GM18511 (cell line): ENCODE data around the gene ZNF318.
"Not testable (repeated sequence)": the region's sequence is repeated elsewhere in the genome, so short reads cannot be mapped to it uniquely, and the experiment has no call there.

Experiments
- ATAC-seq: cut with Tn5 transposase; IDR thresholded peaks from one replicate; pipeline ENCODE4 v1.9.1; 2021; ENCODE audit warnings: mild to moderate bottlenecking, moderate library complexity; ENCODE audit not compliant: unreplicated experiment

Gene ZNF318

GRCh38 chr6:43369174-43370002, at the start of gene ZNF318:
Gene ZNF318 (minus strand): TSS chr6:43369647. CDS start chr6:43369365, 282 bp downstream.
- peak; percentile 83 for ATAC-seq

GRCh38 chr6:43416935-43417334, 47.5 kb upstream of the ZNF318 start:
- ATAC-seq = no peak

- ATAC-seq = not testable (repeated sequence)
Measured at GRCh38 chr6:43415275-43415674, 45.8 kb upstream of the ZNF318 start.

- ATAC-seq = no peak
Measured at GRCh38 chr6:43413002-43413401, 43.6 kb upstream of the ZNF318 start.

- ATAC-seq = no peak
Measured at GRCh38 chr6:43412541-43412940, 43.1 kb upstream of the ZNF318 start.

- not testable (repeated sequence) for ATAC-seq
Measured at GRCh38 chr6:43410776-43411175, 41.3 kb upstream of the ZNF318 start.

- no peak for ATAC-seq
Measured at GRCh38 chr6:43408259-43408658, 38.8 kb upstream of the ZNF318 start.

GRCh38 chr6:43407296-43407695, 37.8 kb upstream of the ZNF318 start:
- no peak for ATAC-seq

GRCh38 chr6:43405354-43405753, 35.9 kb upstream of the ZNF318 start:
- ATAC-seq = no peak

- ATAC-seq = no peak
Measured at GRCh38 chr6:43402820-43403219, 33.4 kb upstream of the ZNF318 start.

- no peak for ATAC-seq
Measured at GRCh38 chr6:43401730-43402129, 32.3 kb upstream of the ZNF318 start.

- no peak for ATAC-seq
Measured at GRCh38 chr6:43399932-43400487, 30.6 kb upstream of the ZNF318 start.

GRCh38 chr6:43396408-43397149, 27.1 kb upstream of the ZNF318 start:
- no peak for ATAC-seq

- ATAC-seq = no peak
Measured at GRCh38 chr6:43395776-43396175, 26.3 kb upstream of the ZNF318 start.

- no peak for ATAC-seq
Measured at GRCh38 chr6:43394982-43395381, 25.5 kb upstream of the ZNF318 start.

GRCh38 chr6:43393602-43394001, 24.2 kb upstream of the ZNF318 start:
- ATAC-seq = no peak

- not testable (repeated sequence) for ATAC-seq
Measured at GRCh38 chr6:43393133-43393532, 23.7 kb upstream of the ZNF318 start.

- ATAC-seq = no peak
Measured at GRCh38 chr6:43391440-43392031, 22.1 kb upstream of the ZNF318 start.

GRCh38 chr6:43390753-43391439, 21.4 kb upstream of the ZNF318 start:
- ATAC-seq = not testable (repeated sequence)

GRCh38 chr6:43389730-43390295, 20.4 kb upstream of the ZNF318 start:
- ATAC-seq = no peak
